GM19240 (cell line): ENCODE results near the gene RAD50.
A peak's percentile ranks its signal among the peaks of the same experiment; 100 is the strongest.
"Not testable (repeated sequence)": the region's sequence is repeated elsewhere in the genome, so short reads cannot be mapped to it uniquely, and the experiment has no call there.

Source experiments
- DNase-seq: peaks from one replicate; pipeline ENCODE4 v3.0.0; 2011; ENCODE audit warnings: low spot score; ENCODE audit not compliant: insufficient read length

Gene RAD50

DNA sequence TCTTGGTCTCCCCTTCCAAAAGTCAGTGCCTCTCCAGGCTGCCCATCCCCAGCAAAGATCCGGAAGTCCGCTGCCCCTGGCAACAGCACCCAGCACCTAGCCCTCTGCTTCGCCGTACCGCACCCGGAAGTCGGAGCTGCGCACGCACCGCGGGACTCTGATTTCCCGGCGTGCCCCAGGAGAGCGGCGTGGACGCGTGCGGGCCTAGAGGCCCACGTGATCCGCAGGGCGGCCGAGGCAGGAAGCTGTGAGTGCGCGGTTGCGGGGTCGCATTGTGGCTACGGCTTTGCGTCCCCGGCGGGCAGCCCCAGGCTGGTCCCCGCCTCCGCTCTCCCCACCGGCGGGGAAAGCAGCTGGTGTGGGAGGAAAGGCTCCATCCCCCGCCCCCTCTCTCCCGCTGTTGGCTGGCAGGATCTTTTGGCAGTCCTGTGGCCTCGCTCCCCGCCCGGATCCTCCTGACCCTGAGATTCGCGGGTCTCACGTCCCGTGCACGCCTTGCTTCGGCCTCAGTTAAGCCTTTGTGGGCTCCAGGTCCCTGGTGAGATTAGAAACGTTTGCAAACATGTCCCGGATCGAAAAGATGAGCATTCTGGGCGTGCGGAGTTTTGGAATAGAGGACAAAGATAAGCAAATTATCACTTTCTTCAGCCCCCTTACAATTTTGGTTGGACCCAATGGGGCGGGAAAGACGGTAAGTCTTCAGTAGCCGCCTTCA, at the start of gene RAD50:
TSS of gene RAD50 (plus strand) at position 215 of the 715 bp plus-strand sequence. CDS start at position 563, 348 bp downstream.
- DNase-seq = peak; percentile 73

DNA sequence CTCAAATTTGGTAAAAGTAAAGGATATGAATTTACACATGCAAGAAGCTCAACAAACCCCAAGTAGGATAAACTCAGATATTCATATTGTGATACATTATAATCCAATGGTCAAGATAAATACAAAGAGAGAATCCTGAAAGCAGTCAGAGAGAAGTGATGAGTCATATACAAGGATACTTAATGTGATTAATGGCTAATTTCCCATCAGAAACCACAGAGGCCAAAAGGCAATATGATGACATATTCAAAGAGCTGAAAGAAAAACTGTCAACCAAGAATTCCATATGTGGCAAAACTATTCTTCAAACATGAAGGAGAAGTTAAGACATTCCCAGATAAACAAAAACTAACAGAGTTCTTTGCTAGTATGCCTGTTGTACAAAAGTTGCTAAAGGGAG, 46.7 kb upstream of the RAD50 start:
- no peak for DNase-seq

DNA sequence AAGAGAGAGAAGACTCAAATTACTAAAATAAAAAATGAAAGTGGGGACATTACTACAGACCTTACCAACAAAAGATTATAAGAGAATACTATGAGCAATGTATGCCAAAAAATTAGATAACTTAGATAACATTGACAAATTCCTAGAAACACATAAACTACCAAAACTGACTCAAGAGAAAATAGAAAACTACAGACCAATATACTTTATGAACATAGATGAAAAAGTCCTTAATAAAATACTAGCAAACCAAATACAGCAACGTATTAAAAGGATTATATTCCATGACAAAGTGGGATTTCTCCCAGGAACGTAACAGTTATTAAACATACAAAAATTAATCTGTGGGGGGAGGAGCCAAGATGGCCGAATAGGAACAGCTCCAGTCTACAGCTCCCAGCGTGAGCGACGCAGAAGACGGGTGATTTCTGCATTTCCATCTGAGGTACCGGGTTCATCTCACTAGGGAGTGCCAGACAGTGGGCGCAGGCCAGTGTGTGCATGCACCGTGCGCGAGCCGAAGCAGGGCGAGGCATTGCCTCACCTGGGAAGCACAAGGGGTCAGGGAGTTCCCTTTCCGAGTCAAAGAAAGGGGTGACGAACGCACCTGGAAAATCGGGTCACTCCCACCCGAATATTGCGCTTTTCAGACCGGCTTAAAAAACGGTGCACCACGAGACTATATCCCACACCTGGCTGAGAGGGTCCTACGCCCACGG, 43.0 kb upstream of the RAD50 start:
- DNase-seq = not testable (repeated sequence)

DNA sequence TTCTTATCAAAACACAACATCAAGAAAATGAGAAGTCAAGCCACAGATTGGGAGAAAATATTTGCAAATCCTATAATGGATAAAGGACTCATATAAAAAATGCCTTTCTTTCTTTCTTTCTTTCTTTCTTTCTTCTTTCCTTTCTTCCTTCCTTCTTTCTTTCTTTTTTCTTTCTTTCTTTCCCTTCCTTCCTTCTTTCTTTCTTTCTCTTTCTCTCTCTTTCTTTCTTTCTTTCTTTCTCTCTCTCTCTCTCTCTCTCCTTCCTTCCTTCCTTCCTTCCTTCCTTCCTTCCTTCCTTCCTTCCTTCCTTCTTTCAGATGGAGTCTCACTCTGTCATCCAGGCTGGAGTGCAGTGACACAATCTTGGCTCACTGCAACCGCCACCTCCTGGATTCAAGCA, 34.7 kb upstream of the RAD50 start:
- DNase-seq = not testable (repeated sequence)

DNA sequence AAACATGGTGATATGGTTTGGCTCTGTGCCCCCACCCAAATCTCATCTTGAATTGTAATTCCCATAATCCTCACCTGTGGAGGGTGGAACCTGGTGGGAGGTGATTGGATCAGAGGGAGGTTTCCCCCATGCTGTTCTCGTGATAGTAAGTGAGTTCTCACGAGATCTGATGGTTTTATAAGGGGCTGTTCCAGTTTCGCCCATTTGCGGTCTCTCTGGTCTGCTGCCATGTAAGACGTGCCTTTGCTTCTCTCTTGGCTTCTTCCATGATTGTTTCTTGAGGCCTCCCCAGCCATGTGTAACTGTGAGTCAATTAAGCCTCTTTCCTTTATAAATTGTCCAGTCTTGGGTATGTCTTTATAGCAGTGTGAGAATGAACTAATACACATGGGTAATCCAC, 31.9 kb upstream of the RAD50 start:
- DNase-seq = not testable (repeated sequence)

DNA sequence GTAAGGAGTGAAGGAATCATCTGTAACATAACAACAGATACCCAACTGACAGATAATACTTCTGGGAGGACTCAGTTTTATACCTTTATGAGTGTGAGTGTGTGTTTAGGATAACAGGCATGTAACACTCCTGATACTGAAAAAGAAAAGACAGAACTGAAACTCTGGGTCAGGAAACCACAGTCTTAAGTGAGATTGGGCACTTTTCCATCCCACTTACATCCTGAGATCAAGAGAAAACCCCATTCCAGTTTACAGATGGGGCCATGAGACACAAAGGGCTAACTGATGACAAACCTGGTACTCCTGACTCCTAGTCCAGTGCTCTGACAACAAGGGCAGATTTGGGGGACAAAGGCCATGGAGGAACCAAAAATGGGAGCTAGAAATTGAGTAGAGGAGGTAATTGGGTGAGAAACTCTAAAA, 31.5 kb upstream of the RAD50 start:
- no peak for DNase-seq

DNA sequence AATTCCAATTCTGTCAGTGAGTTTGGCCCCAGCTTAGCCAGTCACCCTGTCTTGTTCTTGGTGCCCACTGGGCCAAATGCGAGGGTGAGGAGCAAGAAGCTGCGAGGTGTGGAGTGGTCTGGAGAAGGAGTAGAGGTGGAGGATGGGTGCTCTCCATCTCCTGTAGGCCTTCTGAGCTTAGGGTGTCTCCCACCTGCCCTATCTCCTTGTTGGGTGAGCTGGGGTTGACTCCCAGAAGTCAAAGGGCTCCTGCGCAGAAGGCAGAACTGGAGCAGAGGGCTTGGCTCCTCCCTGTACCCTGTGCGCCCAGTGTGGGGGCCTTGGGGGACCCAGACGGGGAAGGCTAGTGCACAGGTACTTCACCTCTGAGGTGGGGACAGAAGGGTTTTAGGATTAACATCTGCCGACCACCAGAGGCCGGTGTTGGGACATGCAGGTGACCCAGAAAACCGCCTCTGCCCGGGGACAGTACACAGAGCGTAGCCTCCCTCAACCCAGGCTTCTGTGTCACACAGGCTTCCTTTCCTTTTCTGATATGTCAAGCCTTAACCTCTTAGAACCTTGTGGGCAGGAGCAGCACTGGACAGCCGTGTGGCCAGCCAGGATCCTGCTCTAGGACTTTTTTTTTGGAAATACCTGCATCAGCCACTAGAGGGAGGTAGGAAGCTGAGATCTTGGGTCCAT, 30.3 kb upstream of the RAD50 start:
- DNase-seq = no peak

DNA sequence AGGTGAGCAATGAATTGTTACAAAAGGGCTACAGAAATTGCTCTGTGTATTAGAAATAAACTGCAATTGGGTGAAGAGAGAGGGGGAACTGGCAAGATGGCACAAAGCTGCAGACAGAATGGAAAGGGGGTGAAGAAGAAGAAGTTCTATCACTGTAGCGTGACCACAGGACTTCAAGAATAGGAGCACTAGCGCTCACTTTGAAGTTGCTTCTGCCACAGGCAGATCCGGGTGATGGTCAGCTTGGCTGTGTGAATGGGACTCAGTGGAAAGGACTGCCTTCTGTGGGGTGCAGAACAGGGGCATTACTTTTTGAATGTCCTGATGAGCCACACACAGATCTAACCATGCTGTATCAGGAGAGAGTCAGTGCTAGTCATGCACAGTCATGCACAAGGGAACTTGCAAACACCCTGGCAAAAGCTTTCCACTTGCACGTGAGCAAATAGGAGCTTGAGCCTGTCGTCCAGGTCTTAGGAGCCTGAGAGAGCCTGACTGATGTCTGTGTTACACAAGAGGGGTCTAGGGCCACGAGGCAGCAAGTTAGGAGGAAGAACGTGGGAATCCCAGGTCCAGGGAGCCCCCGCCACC, 29.7 kb upstream of the RAD50 start:
- no peak for DNase-seq

DNA sequence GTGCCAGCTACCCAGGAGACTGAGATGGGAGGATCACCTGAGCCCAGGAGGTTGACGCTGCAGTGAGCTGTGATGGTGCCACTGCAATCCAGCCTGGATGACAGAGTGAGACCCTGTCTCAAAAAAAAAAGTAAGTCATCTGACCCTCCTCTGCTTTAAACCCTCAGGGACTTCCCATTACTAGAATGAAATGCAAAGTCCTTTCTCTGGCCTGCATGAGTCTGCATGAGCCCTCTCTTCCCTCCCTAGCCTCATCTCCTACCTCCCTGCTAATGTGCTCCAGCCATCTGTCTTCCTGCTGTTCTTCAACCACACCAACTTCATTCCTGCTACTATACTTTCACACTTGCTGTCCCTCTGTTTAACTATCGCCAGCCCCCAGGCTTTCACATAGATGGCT, 28.8 kb upstream of the RAD50 start:
- no peak for DNase-seq

DNA sequence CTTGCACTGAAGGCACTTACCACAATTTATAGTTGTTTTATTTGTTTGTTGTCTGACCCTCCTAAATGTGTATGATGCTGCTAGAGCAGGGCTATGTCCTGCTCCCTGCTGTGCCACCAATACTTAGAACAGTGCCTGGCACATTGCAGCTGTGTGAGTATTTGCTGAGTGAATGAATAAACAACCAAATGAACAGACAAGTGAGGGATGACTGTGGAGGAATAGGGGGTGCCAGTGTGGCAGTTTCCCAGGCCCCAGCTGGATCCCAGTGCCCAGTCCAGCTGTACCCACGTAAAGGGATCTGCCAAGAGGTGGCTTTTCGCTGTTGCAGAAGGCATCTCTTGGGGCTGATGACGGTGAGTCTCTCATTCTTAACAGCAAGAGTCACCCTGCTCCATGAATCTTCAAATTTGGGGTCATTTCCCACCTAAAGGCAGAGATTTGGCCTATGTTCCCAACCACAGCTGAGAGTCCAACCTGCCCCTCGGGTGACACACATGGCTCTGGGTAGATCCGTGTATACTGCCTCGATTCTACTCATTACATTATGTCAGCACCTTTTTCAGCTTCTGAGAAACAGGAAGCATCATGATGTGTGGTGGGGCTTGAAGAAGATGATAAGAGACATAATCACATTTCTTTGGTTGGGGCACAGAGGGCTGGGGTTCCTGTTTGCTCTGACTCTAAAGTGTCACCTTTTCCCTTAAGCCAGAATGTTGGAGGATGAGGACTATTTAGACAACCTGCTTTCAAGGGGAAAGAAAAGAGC, 27.7 kb upstream of the RAD50 start:
- no peak for DNase-seq

DNA sequence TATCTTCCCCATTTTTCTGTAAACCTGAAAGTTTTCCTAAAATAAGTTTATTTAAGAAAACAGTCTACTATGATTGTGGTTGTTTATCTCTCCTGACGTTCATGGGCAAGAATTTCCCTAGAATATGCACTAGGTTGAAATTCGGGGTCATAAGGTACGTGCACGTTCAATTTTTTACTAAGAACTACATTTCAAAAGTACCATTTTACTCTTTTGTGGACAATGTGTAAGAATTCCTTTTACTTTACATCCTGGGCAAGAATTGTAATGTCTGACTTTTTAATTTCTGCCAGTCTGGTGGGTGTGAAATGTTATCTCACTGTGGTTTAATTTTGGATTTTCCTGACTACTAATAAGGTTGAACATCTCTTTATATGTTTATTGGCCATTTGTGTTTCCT, 25.8 kb upstream of the RAD50 start:
- DNase-seq = no peak

DNA sequence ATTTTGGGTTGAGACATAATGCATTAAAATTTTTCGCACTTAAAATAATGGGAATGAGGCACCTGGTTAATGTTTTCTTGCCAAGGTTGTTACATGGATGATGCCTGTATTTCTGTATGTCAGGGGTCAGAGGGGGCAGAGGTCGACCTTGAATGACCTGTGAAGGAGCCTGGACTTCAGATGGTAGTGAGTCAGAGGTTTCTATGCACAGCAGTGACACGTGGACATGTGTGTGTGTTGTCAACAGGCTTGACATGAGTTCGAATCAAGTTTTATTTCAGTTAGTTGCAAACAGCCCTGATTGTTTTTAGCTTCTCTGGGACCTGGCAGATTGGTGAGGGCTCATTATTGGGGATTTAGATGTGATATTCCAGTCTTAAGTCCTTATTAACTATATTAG, 17.1 kb upstream of the RAD50 start:
- no peak for DNase-seq

DNA sequence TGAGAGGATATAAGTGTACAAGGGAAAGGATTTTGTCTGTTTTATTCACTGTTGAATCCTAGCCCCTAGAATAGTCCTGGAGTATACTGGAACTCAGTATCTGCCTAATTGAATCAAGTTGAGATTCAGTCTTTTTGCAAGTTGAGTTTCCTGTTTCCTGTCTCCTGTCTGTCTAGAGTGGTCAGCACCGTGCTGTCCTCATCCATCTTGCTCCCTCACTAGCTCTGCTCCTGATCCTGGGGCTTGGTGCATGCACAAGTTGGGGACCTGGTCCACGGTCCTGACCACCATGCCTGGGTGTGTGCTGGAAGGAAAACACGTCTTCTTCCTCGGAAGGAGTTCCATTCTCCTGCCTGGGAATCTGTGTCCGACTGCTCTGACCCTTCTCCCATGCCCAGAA, 16.6 kb upstream of the RAD50 start:
- DNase-seq = no peak

DNA sequence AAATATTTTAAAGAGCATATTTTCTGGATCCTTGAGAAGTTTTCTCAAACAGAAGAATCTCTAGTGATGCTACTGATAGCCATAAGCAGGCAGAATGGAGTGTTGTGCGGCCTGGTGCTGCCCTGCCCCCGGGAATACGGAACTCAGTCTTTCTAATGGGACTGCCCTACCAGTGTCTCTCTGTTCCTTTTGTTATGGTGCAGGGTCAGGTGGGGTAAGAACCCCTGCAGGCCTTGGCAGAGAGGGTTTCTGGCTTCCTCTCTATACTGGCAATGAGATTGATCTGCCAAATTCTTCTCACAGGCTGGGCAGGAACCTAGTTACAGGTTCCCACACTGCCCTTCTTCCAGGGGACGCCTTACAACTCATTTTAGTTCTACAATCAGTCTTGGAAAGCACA, 16.0 kb upstream of the RAD50 start:
- no peak for DNase-seq

DNA sequence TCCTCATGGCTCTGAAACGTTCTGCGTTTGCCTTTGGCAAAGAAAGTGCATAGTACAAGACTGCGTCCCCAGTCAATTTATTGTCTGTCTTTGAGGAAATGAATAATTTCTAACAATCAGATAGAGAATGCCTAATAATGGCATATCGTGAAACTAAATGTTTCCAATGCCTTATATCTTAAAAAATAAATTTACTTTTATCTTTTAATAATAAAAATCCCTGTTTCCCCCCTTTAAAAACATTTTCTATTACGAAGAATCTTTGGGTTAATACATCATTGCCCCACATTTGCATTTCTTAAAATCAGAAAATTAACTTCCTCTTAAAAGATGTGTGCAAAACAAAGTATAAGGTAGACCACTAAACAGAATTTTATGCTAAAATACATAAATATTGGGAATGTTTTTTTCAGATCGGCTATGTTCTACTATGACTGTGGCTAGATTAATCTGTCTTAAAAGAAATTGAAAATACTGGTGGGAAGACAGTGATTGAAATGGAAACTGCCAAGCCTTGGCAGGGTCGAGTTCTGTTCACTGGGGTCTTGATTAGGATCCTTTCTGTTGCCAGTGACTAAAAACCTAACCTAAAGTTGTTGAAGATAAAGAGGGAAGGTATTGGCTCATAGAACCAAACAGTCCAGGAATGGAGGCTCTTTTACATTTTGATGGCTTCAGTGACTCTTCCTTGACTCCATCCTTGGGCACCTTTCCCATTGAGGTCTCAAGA, 13.1 kb upstream of the RAD50 start, which contains the start of gene IL5:
TSS of gene IL5 (minus strand) at position 51 of the 730 bp plus-strand sequence. CDS start at position 7, 44 bp downstream.
- DNase-seq = no peak

DNA sequence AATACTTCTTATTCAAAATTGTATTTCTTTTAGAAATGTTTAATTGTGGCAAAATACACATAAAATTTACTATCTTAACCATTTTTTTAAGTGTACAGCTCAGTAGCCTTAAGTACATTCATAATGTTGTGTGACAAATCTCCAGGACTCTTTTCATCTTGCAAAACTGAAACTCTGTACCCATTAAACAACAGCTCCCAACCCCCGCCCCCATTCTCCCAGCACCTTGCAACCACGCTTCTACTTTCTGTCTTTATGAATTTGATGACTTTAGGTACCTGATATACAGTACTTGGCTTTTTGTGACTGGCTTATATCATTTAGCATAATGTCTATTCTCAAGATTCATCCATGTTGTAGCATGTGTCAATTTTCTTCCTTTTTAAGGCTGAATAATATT, 10.7 kb upstream of the RAD50 start:
- no peak for DNase-seq

DNA sequence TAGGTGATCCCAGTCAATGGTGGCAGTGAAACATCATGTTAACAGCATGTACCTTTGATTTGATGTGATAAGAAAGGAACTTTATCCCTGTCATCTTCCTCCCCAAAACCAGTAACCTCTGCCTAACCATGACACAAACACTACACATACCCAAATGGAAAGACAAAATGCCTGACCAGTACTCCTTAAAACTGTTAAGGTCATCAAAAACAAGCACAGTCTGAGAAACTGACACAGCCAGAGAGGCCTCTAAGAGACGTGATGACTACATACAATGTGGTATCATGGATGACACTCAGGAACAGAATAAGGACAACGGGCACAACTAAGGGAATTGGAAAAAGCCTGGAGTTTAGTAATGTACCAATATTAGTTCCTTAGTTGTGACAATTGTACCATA, 9.5 kb upstream of the RAD50 start:
- no peak for DNase-seq

DNA sequence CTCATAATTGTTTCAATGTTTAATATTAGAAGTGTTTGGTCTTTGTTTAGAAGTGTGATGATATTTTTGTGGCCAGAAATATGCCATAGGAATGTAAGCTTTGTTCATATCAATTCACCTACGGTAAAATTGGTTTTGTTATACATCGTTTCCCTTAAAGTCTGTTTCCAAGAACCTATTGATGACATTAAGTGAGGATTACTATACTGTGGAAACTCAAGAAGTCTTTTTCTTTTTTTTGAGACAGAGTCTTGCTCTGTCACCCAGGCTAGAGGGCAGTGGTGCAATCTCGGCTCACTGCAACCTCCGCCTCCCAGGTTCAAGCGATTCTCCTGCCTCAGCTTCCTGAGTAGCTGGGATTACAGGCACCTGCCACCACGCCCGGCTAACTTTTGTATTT, 7.9 kb upstream of the RAD50 start:
- not testable (repeated sequence) for DNase-seq

DNA sequence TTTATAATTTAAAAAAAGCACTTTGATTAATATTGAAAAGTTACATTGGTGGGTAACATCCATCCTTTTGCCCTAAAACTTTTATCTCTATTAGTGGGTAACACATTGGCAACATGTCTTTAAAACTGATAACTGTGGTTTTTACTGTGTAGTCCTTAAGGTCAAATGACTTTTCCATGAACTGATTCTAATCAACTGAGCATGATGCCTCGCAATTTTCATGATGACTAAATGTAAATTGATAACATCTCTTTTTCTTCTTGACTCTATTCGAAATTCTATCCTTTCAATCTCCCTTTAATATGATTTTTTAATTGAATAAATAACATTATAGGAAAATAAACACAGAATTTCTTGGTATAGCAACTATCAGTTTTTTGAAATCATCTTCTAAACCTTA, 7.2 kb upstream of the RAD50 start:
- DNase-seq = no peak

DNA sequence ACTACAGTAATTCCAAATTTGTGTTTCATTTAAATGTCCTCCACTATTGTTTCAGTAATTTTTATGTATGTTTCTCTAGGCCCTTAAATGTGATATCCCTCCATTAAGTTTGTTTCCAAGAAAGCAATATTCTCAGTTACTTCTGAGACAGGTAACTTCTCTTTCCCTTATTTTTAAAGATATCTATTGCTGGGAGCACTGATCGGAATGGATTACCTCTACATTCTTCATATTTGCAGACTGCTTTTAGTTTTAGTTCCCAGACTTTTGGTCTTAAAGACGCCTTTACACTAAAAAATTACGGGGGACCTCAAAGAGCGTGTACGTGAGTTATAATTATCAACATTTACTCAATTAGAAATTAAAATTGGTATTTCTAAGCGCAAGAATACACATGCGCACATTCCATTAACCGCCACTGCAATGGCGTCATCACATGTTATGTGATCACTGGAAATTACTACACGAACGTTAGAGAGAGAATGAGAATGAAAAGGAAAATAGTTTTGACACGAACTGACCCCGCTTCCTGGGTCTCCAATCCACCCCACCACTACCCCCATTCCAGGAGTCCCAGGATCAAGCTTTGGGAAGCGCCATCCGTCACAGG, 519 bp upstream of the RAD50 start:
- no peak for DNase-seq
